Brain microvascular endothelial cell (primary cell): ENCODE measurements around the gene LYVE1.

Experiments used
- DNase-seq: peaks from one replicate; pipeline ENCODE4 v3.0.0-alpha.2; 2020
- H3K27ac ChIP-seq: fragments of 250-450 bp; sonication (Bioruptor Pico); 2 replicates; pipeline ENCODE4 v1.5.1; 2020; ENCODE audit warnings: mild to moderate bottlenecking, moderate library complexity
- H3K27me3 ChIP-seq: fragments of 250-450 bp; sonication (Bioruptor Pico); replicated peaks from 2 replicates; pipeline ENCODE4 v1.5.1; 2020; ENCODE audit warnings: mild to moderate bottlenecking
- H3K36me3 ChIP-seq: fragments of 250-450 bp; sonication (Bioruptor Pico); replicated peaks from 2 replicates; pipeline ENCODE4 v1.5.1; 2020; ENCODE audit warnings: mild to moderate bottlenecking
- H3K4me3 ChIP-seq: 2 replicates; pipeline ENCODE4 v1.5.1; 2011; ENCODE audit warnings: low read depth, mild to moderate bottlenecking, control low read depth, low read length, moderate library complexity
- CTCF ChIP-seq: IDR thresholded peaks from 2 replicates; pipeline ENCODE4 v1.5.1; 2011; ENCODE audit warnings: low read depth, mild to moderate bottlenecking, moderate library complexity, low read length, control low read depth, inconsistent platforms; ENCODE audit errors: missing control alignments
- in situ Hi-C: cut with HindIII; loops from 2 replicates; pipeline ENCODE4 v1.10.0; 2017; ENCODE audit warnings: low sequenced_read_pairs, low pct_ligation_motif_present

The LYVE1 gene

GRCh38 chr11:10591741-10592140 is 23.3 kb upstream of the LYVE1 start:
- H3K36me3 ChIP-seq = no peaks in the 10 kb centered on the region
- no peak overlapping the region for H3K4me3 ChIP-seq
- H3K27ac ChIP-seq = peak overlapping the region; percentile 71
- no peak for TF ChIP-seq CTCF
- no peaks in the 10 kb centered on the region for H3K27me3 ChIP-seq
- in situ Hi-C loops = no loop called here
- DNase-seq = no peak

GRCh38 chr11:10590218-10590915 is 21.9 kb upstream of the LYVE1 start:
- H3K36me3 ChIP-seq = no peaks in the 10 kb centered on the region
- no peak overlapping the region for H3K4me3 ChIP-seq
- TF ChIP-seq CTCF = no peak
- DNase-seq = no peak
- H3K27me3 ChIP-seq = no peaks in the 10 kb centered on the region
- in situ Hi-C loops = no loop called here
- no peak overlapping the region for H3K27ac ChIP-seq

GRCh38 chr11:10588904-10589303 is 20.4 kb upstream of the LYVE1 start:
- in situ Hi-C loops = no loop called here
- Histone ChIP-seq H3K4me3 (no peak overlapping the region), H3K27me3 (no peaks in the 10 kb centered on the region), H3K27ac (no peak overlapping the region), H3K36me3 (no peaks in the 10 kb centered on the region)
- no peak for DNase-seq
- TF ChIP-seq CTCF = no peak

GRCh38 chr11:10587995-10588394 is 19.5 kb upstream of the LYVE1 start:
- in situ Hi-C loops = no loop called here
- H3K27me3 ChIP-seq = no peaks in the 10 kb centered on the region
- H3K4me3 ChIP-seq = no peak overlapping the region
- H3K36me3 ChIP-seq = no peaks in the 10 kb centered on the region
- TF ChIP-seq CTCF = no peak
- H3K27ac ChIP-seq = no peak overlapping the region
- DNase-seq = no peak

GRCh38 chr11:10587388-10587787 is 18.9 kb upstream of the LYVE1 start:
- no peak overlapping the region for H3K27ac ChIP-seq
- H3K27me3 ChIP-seq = no peaks in the 10 kb centered on the region
- no peak for DNase-seq
- no peak overlapping the region for H3K4me3 ChIP-seq
- no peaks in the 10 kb centered on the region for H3K36me3 ChIP-seq
- in situ Hi-C loops = no loop called here
- no peak for TF ChIP-seq CTCF

- Histone ChIP-seq H3K27ac (no peak overlapping the region), H3K27me3 (no peaks in the 10 kb centered on the region), H3K36me3 (no peaks in the 10 kb centered on the region), H3K4me3 (no peak overlapping the region)
- DNase-seq = no peak
- in situ Hi-C loops = no loop called here
- TF ChIP-seq CTCF = no peak
Observed at GRCh38 chr11:10584071-10584501, 15.6 kb upstream of the LYVE1 start.
